Caco-2 (cell line): ENCODE data around the gene XPA. TPM values are rescaled to one million over a fixed set of nuclear protein-coding genes. Genes with fewer than 3 reads are reported as not detected.

ENCODE experiments used
- BruUV-seq: library from RNA; stranded (reverse); fragments of 400-500 nt; replicated peaks from 2 replicates; lab custom pipeline; 2021; lab: Mats Ljungman, UMichigan
- CTCF ChIA-PET: fragments of 300-600 bp; sonication (Branson Sonifier 250); formaldehyde crosslinking; loops from one replicate; lab custom pipeline; 2022; ENCODE audit warnings: antibody characterized with exemption; lab: Charles Lee
- POLR2A ChIA-PET: fragments of 300-600 bp; sonication (Branson Sonifier 250); formaldehyde crosslinking; loops from one replicate; lab custom pipeline; 2022; ENCODE audit warnings: antibody characterized with exemption; lab: Charles Lee
- DNase-seq, 2 experiments: peaks; one replicate each; pipeline versions ENCODE4 v3.0.0 to v3.0.0-alpha.2; 2020 to 2022
- H3K27me3 ChIP-seq: replicated peaks from 2 replicates; pipeline ENCODE4 v1.6.0; 2011; ENCODE audit warnings: low read length; ENCODE audit not compliant: control insufficient read depth, insufficient read depth
- H3K36me3 ChIP-seq: 2 replicates; pipeline ENCODE4 v1.5.1; 2011; ENCODE audit warnings: low read length; ENCODE audit not compliant: control insufficient read depth, insufficient read depth
- H3K4me1 ChIP-seq: fragments of 250-450 bp; sonication (Bioruptor Pico); 2 replicates; pipeline ENCODE4 v1.5.1; 2020; ENCODE audit warnings: mild to moderate bottlenecking
- H3K4me3 ChIP-seq: 2 replicates; pipeline ENCODE4 v1.5.1; 2011; ENCODE audit warnings: low read depth, mild to moderate bottlenecking, control low read depth, low read length
- H3K9me3 ChIP-seq: fragments of 250-450 bp; sonication (Bioruptor Pico); 2 replicates; pipeline ENCODE4 v1.5.1; 2020; ENCODE audit warnings: mild to moderate bottlenecking, moderate library complexity
- H3K27ac Mint-ChIP-seq: one replicate; pipeline ENCODE4 v1.8.0; 2022; ENCODE audit warnings: mixed read lengths; ENCODE audit not compliant: unreplicated experiment
- H3K27me3 Mint-ChIP-seq: one replicate; pipeline ENCODE4 v1.8.0; 2022; ENCODE audit warnings: mixed read lengths; ENCODE audit not compliant: insufficient read depth, unreplicated experiment
- H3K36me3 Mint-ChIP-seq: one replicate; pipeline ENCODE4 v1.8.0; 2022; ENCODE audit warnings: mild to moderate bottlenecking, mixed read lengths; ENCODE audit not compliant: insufficient read depth, unreplicated experiment
- H3K4me1 Mint-ChIP-seq: one replicate; pipeline ENCODE4 v1.8.0; 2022; ENCODE audit warnings: low read depth, mixed read lengths; ENCODE audit not compliant: unreplicated experiment
- H3K4me3 Mint-ChIP-seq: one replicate; pipeline ENCODE4 v1.8.0; 2022; ENCODE audit warnings: mild to moderate bottlenecking, moderate library complexity, mixed read lengths; ENCODE audit not compliant: unreplicated experiment
- H3K9me3 Mint-ChIP-seq: one replicate; pipeline ENCODE4 v1.8.0; 2022; ENCODE audit warnings: mixed read lengths; ENCODE audit not compliant: unreplicated experiment
- intact Hi-C: fragments of 100-400 bp; cut with micrococcal nuclease; formaldehyde crosslinking; loops from one replicate; pipeline ENCODE4 v1.10.0; 2022; ENCODE audit not compliant: unreplicated experiment
- total RNA-seq: library from RNA; stranded (reverse); gene quantifications from 2 replicates; pipeline ENCODE4 v1.2.3, GENCODE V29; 2022
- TF ChIP-seq, protein P1 (sequence below), 2 experiments: fragments of 200-600 bp in 1 of 2; IDR thresholded peaks; 1 replicate in 1 of 2; 2 replicates in 1 of 2; pipeline versions ENCODE4 v1.5.1 to v1.8.0; 2011 to 2022; ENCODE audit warnings: antibody characterized with exemption in 1 of 2, control low read depth in 1 of 2, inconsistent platforms in 1 of 2, low read depth in 1 of 2, low read length in 1 of 2, mild to moderate bottlenecking in 1 of 2, moderate library complexity in 1 of 2; ENCODE audit not compliant: insufficient read depth in 1 of 2, severe bottlenecking in 1 of 2, unreplicated experiment in 1 of 2

XPA gene
- total RNA-seq, 1 experiment from 2014 or later: 18.8 TPM

- Mint-ChIP-seq H3K9me3 (no peaks in the 10 kb centered on the region), H3K36me3 (peaks cover 19% of the 10 kb centered on the region), H3K27ac (peak overlapping the region; percentile 68), H3K4me3 (peak overlapping the region; percentile 78), H3K4me1 (peaks cover 41% of the 10 kb centered on the region), H3K27me3 (no peaks in the 10 kb centered on the region)
- TF ChIP-seq, protein P1, sequence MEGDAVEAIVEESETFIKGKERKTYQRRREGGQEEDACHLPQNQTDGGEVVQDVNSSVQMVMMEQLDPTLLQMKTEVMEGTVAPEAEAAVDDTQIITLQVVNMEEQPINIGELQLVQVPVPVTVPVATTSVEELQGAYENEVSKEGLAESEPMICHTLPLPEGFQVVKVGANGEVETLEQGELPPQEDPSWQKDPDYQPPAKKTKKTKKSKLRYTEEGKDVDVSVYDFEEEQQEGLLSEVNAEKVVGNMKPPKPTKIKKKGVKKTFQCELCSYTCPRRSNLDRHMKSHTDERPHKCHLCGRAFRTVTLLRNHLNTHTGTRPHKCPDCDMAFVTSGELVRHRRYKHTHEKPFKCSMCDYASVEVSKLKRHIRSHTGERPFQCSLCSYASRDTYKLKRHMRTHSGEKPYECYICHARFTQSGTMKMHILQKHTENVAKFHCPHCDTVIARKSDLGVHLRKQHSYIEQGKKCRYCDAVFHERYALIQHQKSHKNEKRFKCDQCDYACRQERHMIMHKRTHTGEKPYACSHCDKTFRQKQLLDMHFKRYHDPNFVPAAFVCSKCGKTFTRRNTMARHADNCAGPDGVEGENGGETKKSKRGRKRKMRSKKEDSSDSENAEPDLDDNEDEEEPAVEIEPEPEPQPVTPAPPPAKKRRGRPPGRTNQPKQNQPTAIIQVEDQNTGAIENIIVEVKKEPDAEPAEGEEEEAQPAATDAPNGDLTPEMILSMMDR (IDR thresholded peaks at IDR 0.05; ENCODE audit: insufficient read depth in 1 of 2, low read depth in 1 of 2, low read length in 1 of 2, severe bottlenecking in 1 of 2, unreplicated experiment in 1 of 2): no peak
- Histone ChIP-seq H3K9me3 (no peaks in the 10 kb centered on the region), H3K36me3 (no peaks in the 10 kb centered on the region), H3K4me1 (peaks cover 17% of the 10 kb centered on the region; the same call in 1 of the 2 replicates), H3K27me3 (no peaks in the 10 kb centered on the region), H3K4me3 (peak overlapping the region; percentile 66)
- BruUV-seq: no TSS peak
- no peak for DNase-seq
- ChIA-PET CTCF (no interaction called here), POLR2A (interaction anchor here (0.7 kb wide), 1 partner anchor 227 kb away, joined by 4 read pairs; the partner anchor contains the start of gene TRMO)
- intact Hi-C loops: loop anchor here (5.0 kb wide), 1 partner anchor 207 kb away; no protein-coding TSS in a partner anchor
Observed at GRCh38 chr9:97695390-97695789, 1.8 kb downstream of the XPA start.

- ChIA-PET POLR2A (no interaction called here), CTCF (no interaction called here)
- no peak overlapping the region for H3K27ac Mint-ChIP-seq
- no peak overlapping the region for H3K4me3 ChIP-seq
- TF ChIP-seq, protein P1 (IDR thresholded peaks at IDR 0.05; ENCODE audit: insufficient read depth in 1 of 2, low read depth in 1 of 2, low read length in 1 of 2, severe bottlenecking in 1 of 2, unreplicated experiment in 1 of 2): no peak
- H3K4me1 Mint-ChIP-seq: peaks cover 38% of the 10 kb centered on the region
- peak overlapping the region; percentile 78 for H3K4me3 Mint-ChIP-seq
- peaks cover 24% of the 10 kb centered on the region for H3K36me3 Mint-ChIP-seq
- H3K9me3 ChIP-seq: no peaks in the 10 kb centered on the region
- no TSS peak for BruUV-seq
- no peaks in the 10 kb centered on the region for H3K27me3 ChIP-seq
- DNase-seq: no peak
- H3K4me1 ChIP-seq: peaks cover 23% of the 10 kb centered on the region
- no peaks in the 10 kb centered on the region for H3K9me3 Mint-ChIP-seq
- no peaks in the 10 kb centered on the region for H3K36me3 ChIP-seq
- intact Hi-C loops: loop anchor here (5.0 kb wide), 1 partner anchor 208 kb away; no protein-coding TSS in a partner anchor
- H3K27me3 Mint-ChIP-seq: no peaks in the 10 kb centered on the region
Observed at GRCh38 chr9:97694769-97695168, 2.4 kb downstream of the XPA start.

DNA sequence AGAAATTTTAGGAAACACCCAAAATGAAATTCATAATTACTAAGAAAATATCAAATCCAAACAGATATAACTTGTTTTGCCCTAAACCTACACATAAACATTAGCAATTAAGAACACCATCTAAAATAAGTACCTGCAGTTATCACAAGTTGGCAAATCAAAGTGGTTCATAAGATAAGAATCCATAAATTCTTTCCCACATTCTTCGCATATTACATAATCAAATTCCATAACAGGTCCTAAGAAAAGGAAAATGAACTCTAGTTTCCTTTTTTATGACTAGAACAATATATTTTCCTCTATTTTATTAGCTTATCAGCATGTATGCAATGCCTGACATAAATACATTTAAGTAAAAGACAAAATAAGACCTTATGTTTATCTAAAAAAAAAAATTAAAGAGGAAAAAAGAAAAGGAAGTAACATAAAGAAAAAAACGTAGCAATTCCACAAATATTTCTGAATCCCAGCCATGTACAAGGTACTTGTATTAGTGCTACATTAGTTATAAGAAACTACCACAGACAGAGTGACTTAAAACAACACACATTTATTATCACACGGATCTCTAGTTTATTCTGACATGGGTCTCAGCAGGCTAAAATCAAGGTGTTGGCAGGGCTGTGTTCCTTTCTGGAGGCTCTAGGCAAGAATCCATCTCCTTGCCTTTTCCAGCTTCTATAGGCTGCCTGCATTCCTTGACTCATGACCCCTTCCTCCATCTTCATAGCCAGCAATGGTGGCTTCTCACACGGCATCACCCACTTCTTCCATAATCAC, 7.5 kb downstream of the XPA start:
- peak overlapping the region; percentile 3 for H3K27ac Mint-ChIP-seq
- peaks cover 52% of the 10 kb centered on the region for H3K36me3 Mint-ChIP-seq
- TF ChIP-seq, protein P1 (IDR thresholded peaks at IDR 0.05; ENCODE audit: insufficient read depth in 1 of 2, low read depth in 1 of 2, low read length in 1 of 2, severe bottlenecking in 1 of 2, unreplicated experiment in 1 of 2): no peak
- POLR2A ChIA-PET: no interaction called here
- H3K4me1 Mint-ChIP-seq: peaks cover 35% of the 10 kb centered on the region
- CTCF ChIA-PET: no interaction called here
- Histone ChIP-seq H3K27me3 (no peaks in the 10 kb centered on the region), H3K36me3 (no peaks in the 10 kb centered on the region; the same call in none of the 2 replicates), H3K9me3 (no peaks in the 10 kb centered on the region), H3K4me1 (peaks cover 32% of the 10 kb centered on the region), H3K4me3 (no peak overlapping the region)
- no peaks in the 10 kb centered on the region for H3K9me3 Mint-ChIP-seq
- intact Hi-C loops: no loop called here
- no peaks in the 10 kb centered on the region for H3K27me3 Mint-ChIP-seq
- peak overlapping the region; percentile 40 for H3K4me3 Mint-ChIP-seq
- BruUV-seq: no TSS peak
- no peak for DNase-seq
